Ishikawa (cell line): Measurements from ENCODE around the gene MAP1LC3A.

Experiments
- MAX ChIP-seq: IDR thresholded peaks from 2 replicates; pipeline ENCODE4 v1.6.1; 2012

The MAP1LC3A gene

GRCh38 chr20:34607066-34607465 lies 48.5 kb downstream of the MAP1LC3A start:
- no peak for TF ChIP-seq MAX
